Fibroblast of villous mesenchyme (primary cell): Measurements from ENCODE around the gene DNAJB8. TPM values are rescaled to one million over a fixed set of nuclear protein-coding genes. Genes with fewer than 3 reads are reported as not detected.

Source experiments
- DNase-seq: peaks from one replicate; pipeline ENCODE4 v3.0.0-alpha.2; 2010; ENCODE audit warnings: low read depth
- H3K4me3 ChIP-seq: 2 replicates; pipeline ENCODE4 v1.5.1; 2011; ENCODE audit warnings: low read depth, mild to moderate bottlenecking, low read length
- CTCF ChIP-seq: IDR thresholded peaks from 2 replicates; pipeline ENCODE4 v1.5.1; 2012; ENCODE audit warnings: low read depth, mild to moderate bottlenecking, low read length; ENCODE audit not compliant: insufficient read depth
- total RNA-seq: library from RNA; depleted of rRNA; stranded (reverse); fragments of >200 nt; gene quantifications from 2 replicates; pipeline ENCODE4 v1.2.3, GENCODE V29; 2012

DNAJB8 gene
- total RNA-seq, 1 donor = not detected

GRCh38 chr3:128473737-128474136 lies 7.0 kb upstream of the DNAJB8 start:
- TF ChIP-seq CTCF = no peak
- no peak overlapping the region for H3K4me3 ChIP-seq
- DNase-seq = no peak

- no peak for TF ChIP-seq CTCF
- DNase-seq = no peak
Observed at GRCh38 chr3:128473180-128473519, 6.5 kb upstream of the DNAJB8 start.

GRCh38 chr3:128472449-128473179 lies 5.9 kb upstream of the DNAJB8 start:
- no peak overlapping the region for H3K4me3 ChIP-seq
- TF ChIP-seq CTCF = no peak
- DNase-seq = no peak

More at GRCh38 chr3:128473180-128473519, 6.5 kb upstream of the DNAJB8 start:
- H3K4me3 ChIP-seq = no peak overlapping the region

GRCh38 chr3:128471720-128472119 lies 5.0 kb upstream of the DNAJB8 start:
- DNase-seq = no peak
- no peak for TF ChIP-seq CTCF
- H3K4me3 ChIP-seq = no peak overlapping the region

GRCh38 chr3:128471110-128471509 lies 4.4 kb upstream of the DNAJB8 start:
- no peak overlapping the region for H3K4me3 ChIP-seq
- DNase-seq = peak; percentile 22
- no peak for TF ChIP-seq CTCF

- TF ChIP-seq CTCF = no peak
- H3K4me3 ChIP-seq = no peak overlapping the region
- DNase-seq = peak; percentile 63
Observed at GRCh38 chr3:128470134-128470899, 3.6 kb upstream of the DNAJB8 start.

GRCh38 chr3:128469556-128469955 lies 2.9 kb upstream of the DNAJB8 start:
- no peak overlapping the region for H3K4me3 ChIP-seq
- no peak for TF ChIP-seq CTCF
- DNase-seq = no peak
